H9 (cell line): ENCODE results near the gene MORN3. TPM values are rescaled to one million over a fixed set of nuclear protein-coding genes. Genes with fewer than 3 reads are reported as not detected.

ENCODE experiments used
- DNase-seq: peaks from one replicate; pipeline ENCODE4 v3.0.0-alpha.2; 2017
- H2AFZ ChIP-seq: one replicate; pipeline ENCODE4 v1.6.1; 2013; ENCODE audit warnings: mild to moderate bottlenecking, low read length, control low read depth, moderate library complexity
- H2AK5ac ChIP-seq: 2 replicates; pipeline ENCODE4 v1.6.1; 2013; ENCODE audit warnings: low read length, control low read depth, mixed read lengths; ENCODE audit not compliant: insufficient read length
- H2BK120ac ChIP-seq: one replicate; pipeline ENCODE4 v1.6.1; 2013; ENCODE audit warnings: low read depth, mild to moderate bottlenecking, low read length, control low read depth, inconsistent platforms; ENCODE audit not compliant: poor library complexity, severe bottlenecking
- H2BK12ac ChIP-seq: 2 replicates; pipeline ENCODE4 v1.6.1; 2013; ENCODE audit warnings: low read length, control low read depth, mixed read lengths, low read depth; ENCODE audit not compliant: insufficient read length
- H2BK15ac ChIP-seq: 2 replicates; pipeline ENCODE4 v1.6.1; 2013; ENCODE audit warnings: low read depth, low read length, control low read depth
- H2BK20ac ChIP-seq: one replicate; pipeline ENCODE4 v1.6.1; 2013; ENCODE audit warnings: low read depth, mild to moderate bottlenecking, low read length, control low read depth, inconsistent platforms; ENCODE audit not compliant: poor library complexity, severe bottlenecking
- H2BK5ac ChIP-seq: 2 replicates; pipeline ENCODE4 v1.6.1; 2013; ENCODE audit warnings: low read length, control low read depth, mixed read lengths; ENCODE audit not compliant: insufficient read length
- H3K14ac ChIP-seq: 2 replicates; pipeline ENCODE4 v1.6.1; 2013; ENCODE audit warnings: low read length, control low read depth; ENCODE audit not compliant: insufficient read depth
- H3K18ac ChIP-seq: 2 replicates; pipeline ENCODE4 v1.6.1; 2013; ENCODE audit warnings: low read depth, mild to moderate bottlenecking, mixed read lengths, low read length, control low read depth; ENCODE audit not compliant: insufficient read length
- H3K23ac ChIP-seq: 2 replicates; pipeline ENCODE4 v1.6.1; 2013; ENCODE audit warnings: low read length, control low read depth, mixed read lengths, low read depth; ENCODE audit not compliant: insufficient read length
- H3K23me2 ChIP-seq: 2 replicates; pipeline ENCODE4 v1.6.1; 2013; ENCODE audit warnings: low read depth, mild to moderate bottlenecking, mixed read lengths, low read length, control low read depth; ENCODE audit not compliant: insufficient read length, poor library complexity, severe bottlenecking
- H3K27ac ChIP-seq: 2 replicates; pipeline ENCODE4 v1.5.1; 2013; ENCODE audit warnings: low read length, control low read depth, mixed read lengths, low read depth; ENCODE audit not compliant: insufficient read length
- H3K27me3 ChIP-seq: 2 replicates; pipeline ENCODE4 v1.6.1; 2013; ENCODE audit warnings: low read length, control low read depth, inconsistent platforms; ENCODE audit not compliant: insufficient read depth
- H3K4ac ChIP-seq: 2 replicates; pipeline ENCODE4 v1.6.1; 2013; ENCODE audit warnings: low read depth, mild to moderate bottlenecking, control low read depth, inconsistent platforms, low read length, moderate library complexity
- H3K4me1 ChIP-seq: 2 replicates; pipeline ENCODE4 v1.6.1; 2013; ENCODE audit warnings: low read length, control low read depth, inconsistent platforms; ENCODE audit not compliant: insufficient read depth
- H3K4me2 ChIP-seq: 2 replicates; pipeline ENCODE4 v1.6.1; 2013; ENCODE audit warnings: low read length, control low read depth, mixed read lengths; ENCODE audit not compliant: insufficient read length, insufficient read depth
- H3K56ac ChIP-seq: 2 replicates; pipeline ENCODE4 v1.6.1; 2013; ENCODE audit warnings: low read depth, mild to moderate bottlenecking, mixed read lengths, low read length, control low read depth; ENCODE audit not compliant: insufficient read length
- H3K79me1 ChIP-seq: 2 replicates; pipeline ENCODE4 v1.6.1; 2013; ENCODE audit warnings: low read depth, mild to moderate bottlenecking, moderate library complexity, low read length, control low read depth, inconsistent platforms; ENCODE audit not compliant: insufficient read depth, poor library complexity, severe bottlenecking
- H3K79me2 ChIP-seq: 2 replicates; pipeline ENCODE4 v1.6.1; 2013; ENCODE audit warnings: low read length, control low read depth, inconsistent platforms; ENCODE audit not compliant: insufficient read depth
- H3K9ac ChIP-seq: 2 replicates; pipeline ENCODE4 v1.6.1; 2013; ENCODE audit warnings: low read length, control low read depth, mixed read lengths; ENCODE audit not compliant: insufficient read length; ENCODE audit errors: extremely low read depth
- H3K9me3 ChIP-seq: one replicate; pipeline ENCODE4 v1.6.1; 2013; ENCODE audit warnings: low read depth, low read length, inconsistent platforms; ENCODE audit not compliant: control insufficient read depth
- H3T11ph ChIP-seq: one replicate; pipeline ENCODE4 v1.6.1; 2013; ENCODE audit warnings: mild to moderate bottlenecking, low read length, control low read depth, inconsistent platforms
- H4K20me1 ChIP-seq: one replicate; pipeline ENCODE4 v1.6.1; 2013; ENCODE audit not compliant: control insufficient read depth, insufficient read length, insufficient read depth
- H4K5ac ChIP-seq: 2 replicates; pipeline ENCODE4 v1.6.1; 2013; ENCODE audit warnings: low read depth, mild to moderate bottlenecking, mixed read lengths, low read length, control low read depth; ENCODE audit not compliant: insufficient read length
- H4K8ac ChIP-seq: replicated peaks from 2 replicates; pipeline ENCODE4 v1.6.1; 2013; ENCODE audit warnings: low read length, control low read depth, mixed read lengths, low read depth; ENCODE audit not compliant: insufficient read length
- H4K91ac ChIP-seq: 2 replicates; pipeline ENCODE4 v1.6.1; 2013; ENCODE audit warnings: low read depth, mild to moderate bottlenecking, moderate library complexity, mixed read lengths, low read length, control low read depth; ENCODE audit not compliant: insufficient read length
- H3K27ac Mint-ChIP-seq, 3 experiments: 2 replicates in 2 of 3; 3 replicates in 1 of 3; pipeline ENCODE4 v1.8.0; 2020 to 2021; ENCODE audit warnings: mixed read lengths in 3 of 3, mild to moderate bottlenecking in 1 of 3, moderate library complexity in 1 of 3
- H3K27me3 Mint-ChIP-seq: 2 replicates; pipeline ENCODE4 v1.8.0; 2021; ENCODE audit warnings: low read depth, mild to moderate bottlenecking, moderate library complexity, mixed read lengths
- H3K36me3 Mint-ChIP-seq, 3 experiments: 2 replicates in 2 of 3; 3 replicates in 1 of 3; pipeline ENCODE4 v1.8.0; 2020 to 2021; ENCODE audit warnings: low read depth in 3 of 3, mixed read lengths in 3 of 3; ENCODE audit not compliant: insufficient read depth in 1 of 3
- H3K4me1 Mint-ChIP-seq, 2 experiments: 2 replicates each; pipeline ENCODE4 v1.8.0; 2020; ENCODE audit warnings: mixed read lengths in 2 of 2
- H3K4me3 Mint-ChIP-seq, 2 experiments: 2 replicates in 1 of 2; 3 replicates in 1 of 2; pipeline ENCODE4 v1.8.0; 2020 to 2021; ENCODE audit warnings: mild to moderate bottlenecking in 2 of 2, mixed read lengths in 2 of 2, moderate library complexity in 1 of 2
- H3K9me3 Mint-ChIP-seq, 2 experiments: 2 replicates in 1 of 2; 3 replicates in 1 of 2; pipeline ENCODE4 v1.8.0; 2020; ENCODE audit warnings: mild to moderate bottlenecking in 2 of 2, mixed read lengths in 2 of 2, moderate library complexity in 1 of 2
- WGBS: extraction: QIAGEN DNeasy Blood & Tissue Kit; methylation state at CpG from one replicate; pipeline ENCODE4 v1.1.7; 2013; ENCODE audit warnings: missing lambda C conversion rate, low lambda C conversion rate, mixed read lengths; ENCODE audit not compliant: insufficient read length; ENCODE audit errors: extremely low coverage; 5-methylcytosine and 5-hydroxymethylcytosine counted together
- total RNA-seq: library from RNA; stranded (reverse); gene quantifications from 2 replicates; pipeline ENCODE4 v1.2.1, GENCODE V29; 2021
- TF ChIP-seq, protein P1 (sequence below): fragments of 200-600 bp; sonication (generic); conservative IDR thresholded peaks from 3 replicates; pipeline ENCODE4 v1.8.0; 2021; ENCODE audit warnings: antibody characterized with exemption, mild to moderate bottlenecking

MORN3 gene
- total RNA-seq, 1 experiment from 2014 or later, result 0.37 TPM

DNA sequence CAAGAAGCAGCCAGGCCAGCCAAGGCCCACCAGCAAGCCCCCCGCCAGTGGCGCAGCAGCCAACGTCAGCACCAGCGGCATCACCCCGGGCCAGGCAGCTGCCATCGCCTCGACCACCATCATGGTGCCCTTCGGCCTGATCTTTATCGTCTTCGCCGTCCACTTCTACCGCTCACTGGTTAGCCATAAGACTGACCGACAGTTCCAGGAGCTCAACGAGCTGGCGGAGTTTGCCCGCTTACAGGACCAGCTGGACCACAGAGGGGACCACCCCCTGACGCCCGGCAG, 28.2 kb downstream of the MORN3 start:
- H3K18ac ChIP-seq, result no peak overlapping the region
- no peak overlapping the region for H2BK20ac ChIP-seq
- no peaks in the 10 kb centered on the region for H3K9me3 ChIP-seq
- H2BK5ac ChIP-seq, result no peak overlapping the region
- H4K8ac ChIP-seq, result no peak overlapping the region
- Mint-ChIP-seq H3K4me3 (no peak overlapping the region), H3K27me3 (no peaks in the 10 kb centered on the region), H3K9me3 (no peaks in the 10 kb centered on the region), H3K36me3 (peaks cover 4 to 24% (median 15%) of the 10 kb centered on the region in 3 experiments; a peak in 6 of 7 replicates), H3K4me1 (peaks cover 2 to 12% of the 10 kb centered on the region in 2 experiments; a peak in 3 of 4 replicates), H3K27ac (peak overlapping the region in 2 of 3 experiments; percentile 61 to 62; a peak in 3 of 7 replicates)
- no peak overlapping the region for H2BK12ac ChIP-seq
- H3K14ac ChIP-seq, result no peak overlapping the region
- H3K23me2 ChIP-seq, result peaks cover 3% of the 10 kb centered on the region
- no peak overlapping the region for H2BK15ac ChIP-seq
- no peak overlapping the region for H2AK5ac ChIP-seq
- no peaks in the 10 kb centered on the region for H3K27me3 ChIP-seq
- H3K9ac ChIP-seq, result no peak overlapping the region
- no peak overlapping the region for H2AFZ ChIP-seq
- H2BK120ac ChIP-seq, result no peak overlapping the region
- no peak for DNase-seq
- H4K91ac ChIP-seq, result no peak overlapping the region
- no peak overlapping the region for H3K27ac ChIP-seq
- H4K20me1 ChIP-seq, result no peaks in the 10 kb centered on the region
- H3K79me1 ChIP-seq, result peaks cover 11% of the 10 kb centered on the region
- no peaks in the 10 kb centered on the region; the same call in 1 of the 2 replicates for H3K4me1 ChIP-seq
- peaks cover 2% of the 10 kb centered on the region; the same call in 1 of the 2 replicates for H3K79me2 ChIP-seq
- no peak overlapping the region for H3K23ac ChIP-seq
- H3K4ac ChIP-seq, result no peak overlapping the region
- no peak overlapping the region for H3K56ac ChIP-seq
- no peak overlapping the region for H4K5ac ChIP-seq
- no CpG with 5 or more reads among the region's 18 CpGs for WGBS
- TF ChIP-seq, protein P1, sequence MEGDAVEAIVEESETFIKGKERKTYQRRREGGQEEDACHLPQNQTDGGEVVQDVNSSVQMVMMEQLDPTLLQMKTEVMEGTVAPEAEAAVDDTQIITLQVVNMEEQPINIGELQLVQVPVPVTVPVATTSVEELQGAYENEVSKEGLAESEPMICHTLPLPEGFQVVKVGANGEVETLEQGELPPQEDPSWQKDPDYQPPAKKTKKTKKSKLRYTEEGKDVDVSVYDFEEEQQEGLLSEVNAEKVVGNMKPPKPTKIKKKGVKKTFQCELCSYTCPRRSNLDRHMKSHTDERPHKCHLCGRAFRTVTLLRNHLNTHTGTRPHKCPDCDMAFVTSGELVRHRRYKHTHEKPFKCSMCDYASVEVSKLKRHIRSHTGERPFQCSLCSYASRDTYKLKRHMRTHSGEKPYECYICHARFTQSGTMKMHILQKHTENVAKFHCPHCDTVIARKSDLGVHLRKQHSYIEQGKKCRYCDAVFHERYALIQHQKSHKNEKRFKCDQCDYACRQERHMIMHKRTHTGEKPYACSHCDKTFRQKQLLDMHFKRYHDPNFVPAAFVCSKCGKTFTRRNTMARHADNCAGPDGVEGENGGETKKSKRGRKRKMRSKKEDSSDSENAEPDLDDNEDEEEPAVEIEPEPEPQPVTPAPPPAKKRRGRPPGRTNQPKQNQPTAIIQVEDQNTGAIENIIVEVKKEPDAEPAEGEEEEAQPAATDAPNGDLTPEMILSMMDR, result no peak
- H3K4me2 ChIP-seq, result no peak overlapping the region
- no peak overlapping the region for H3T11ph ChIP-seq
